H1 (cell line): ENCODE measurements around the gene MARK1. TPM values are rescaled to one million over a fixed set of nuclear protein-coding genes. Genes with fewer than 3 reads are reported as not detected.

Experiments used
- CTCF ChIA-PET: fragments of 300-600 bp; sonication (Branson Sonifier 250); formaldehyde crosslinking; loops from one replicate; lab custom pipeline; 2021; ENCODE audit not compliant: partially characterized antibody; lab: Charles Lee
- POLR2A ChIA-PET: fragments of 300-600 bp; sonication (Branson Sonifier 250); formaldehyde crosslinking; loops from one replicate; lab custom pipeline; 2021; ENCODE audit warnings: inconsistent platforms; ENCODE audit not compliant: partially characterized antibody; lab: Charles Lee
- DNase-seq, 2 experiments: peaks; one replicate each; pipeline versions ENCODE4 v3.0.0 to v3.0.0-alpha.2; 2010 to 2022; ENCODE audit warnings: low spot score in 2 of 2, low read depth in 1 of 2, mixed read lengths in 1 of 2
- FAIRE-seq: peaks from 2 replicates; lab custom pipeline; 2011; peaks lifted over from hg19 to GRCh38; lab: Jason Lieb, UNC
- H2AFZ ChIP-seq: 2 replicates; pipeline ENCODE4 v1.8.1; 2012; ENCODE audit warnings: low read length, inconsistent platforms
- H2AK5ac ChIP-seq: 2 replicates; pipeline ENCODE4 v1.6.1; 2013; ENCODE audit warnings: low read depth, low read length
- H2BK120ac ChIP-seq: replicated peaks from 2 replicates; pipeline ENCODE3; 2013; ENCODE audit warnings: low read depth, low read length, inconsistent platforms
- H2BK12ac ChIP-seq: 2 replicates; pipeline ENCODE4 v1.6.1; 2013; ENCODE audit warnings: low read depth, low read length
- H2BK15ac ChIP-seq: 2 replicates; pipeline ENCODE4 v1.6.1; 2013; ENCODE audit warnings: low read length
- H2BK20ac ChIP-seq: 2 replicates; pipeline ENCODE4 v1.6.1; 2013; ENCODE audit warnings: low read length
- H2BK5ac ChIP-seq: 2 replicates; pipeline ENCODE4 v1.6.1; 2013; ENCODE audit warnings: low read depth, low read length
- H3K14ac ChIP-seq: 2 replicates; pipeline ENCODE4 v1.6.1; 2013; ENCODE audit warnings: inconsistent platforms; ENCODE audit not compliant: insufficient read length
- H3K18ac ChIP-seq: 2 replicates; pipeline ENCODE4 v1.6.1; 2013; ENCODE audit warnings: low read length; ENCODE audit errors: extremely low read depth
- H3K23ac ChIP-seq: 2 replicates; pipeline ENCODE4 v1.6.1; 2013; ENCODE audit warnings: inconsistent platforms; ENCODE audit not compliant: insufficient read length
- H3K23me2 ChIP-seq: 2 replicates; pipeline ENCODE4 v1.6.1; 2013; ENCODE audit warnings: low read depth, low read length
- H3K27ac ChIP-seq: 2 replicates; pipeline ENCODE4 v1.6.1; 2011; ENCODE audit warnings: low read depth, low read length, inconsistent platforms
- H3K27me3 ChIP-seq, 4 experiments: replicated peaks in 1 of 4; 1 replicate in 1 of 4; 2 replicates in 3 of 4; pipeline versions ENCODE4 v1.6.1 to v1.8.1; 2011 to 2013; ENCODE audit warnings: low read length in 3 of 4, mild to moderate bottlenecking in 3 of 4, inconsistent platforms in 2 of 4, mixed read lengths in 2 of 4, moderate library complexity in 1 of 4; ENCODE audit not compliant: control insufficient read depth in 3 of 4, insufficient read depth in 3 of 4; ENCODE audit errors: extremely low read depth in 1 of 4
- H3K36me3 ChIP-seq, 4 experiments: 2 replicates each; pipeline versions ENCODE4 v1.6.1 to v1.8.1; 2011 to 2013; ENCODE audit warnings: mild to moderate bottlenecking in 4 of 4, low read length in 3 of 4, moderate library complexity in 2 of 4, control low read depth in 1 of 4, inconsistent platforms in 1 of 4; ENCODE audit not compliant: insufficient read depth in 4 of 4, control insufficient read depth in 2 of 4
- H3K4ac ChIP-seq: replicated peaks from 2 replicates; pipeline ENCODE3; 2013; ENCODE audit warnings: low read length, low read depth, mixed read lengths, inconsistent platforms; ENCODE audit not compliant: insufficient read length
- H3K4me1 ChIP-seq, 4 experiments: replicated peaks in 1 of 4; 1 replicate in 1 of 4; 2 replicates in 3 of 4; pipeline versions ENCODE4 v1.6.1 to v1.8.1; 2011 to 2013; ENCODE audit warnings: low read length in 3 of 4, inconsistent platforms in 2 of 4, mixed read lengths in 1 of 4; ENCODE audit not compliant: insufficient read depth in 4 of 4, control insufficient read depth in 3 of 4
- H3K4me2 ChIP-seq, 2 experiments: 2 replicates each; pipeline versions ENCODE4 v1.6.1 to v1.8.1; 2011 to 2013; ENCODE audit warnings: low read depth in 2 of 2, low read length in 2 of 2, control low read depth in 1 of 2, inconsistent platforms in 1 of 2, mild to moderate bottlenecking in 1 of 2; ENCODE audit not compliant: insufficient read depth in 1 of 2
- H3K4me3 ChIP-seq, 4 experiments: fragments of 200-600, 300-600 bp in 1 of 4; sonication (generic), shearing (Covaris generic), sonication (Bioruptor Twin) in 1 of 4; 2 replicates each; pipeline versions ENCODE4 v1.5.1 to v1.8.1; 2011 to 2016; ENCODE audit warnings: low read length in 4 of 4, low read depth in 3 of 4, control low read depth in 2 of 4, inconsistent platforms in 2 of 4, mild to moderate bottlenecking in 2 of 4, mixed read lengths in 1 of 4, moderate library complexity in 1 of 4; ENCODE audit not compliant: insufficient read depth in 2 of 4; ENCODE audit errors: extremely low read depth in 1 of 4
- H3K56ac ChIP-seq: replicated peaks from 2 replicates; pipeline ENCODE3; 2013; ENCODE audit warnings: low read depth, mild to moderate bottlenecking, mixed read lengths, low read length, inconsistent platforms; ENCODE audit not compliant: insufficient read length
- H3K79me1 ChIP-seq: 2 replicates; pipeline ENCODE4 v1.6.1; 2013; ENCODE audit warnings: low read depth, low read length, control low read depth
- H3K79me2 ChIP-seq, 2 experiments: 2 replicates each; pipeline versions ENCODE4 v1.6.1 to v1.8.1; 2012 to 2013; ENCODE audit warnings: low read length in 2 of 2, mild to moderate bottlenecking in 2 of 2, inconsistent platforms in 1 of 2; ENCODE audit not compliant: insufficient read depth in 2 of 2, control insufficient read depth in 1 of 2
- H3K9ac ChIP-seq, 4 experiments: replicated peaks in 1 of 4; 1 replicate in 1 of 4; 2 replicates in 3 of 4; pipeline versions ENCODE4 v1.6.1 to v1.8.1; 2011 to 2013; ENCODE audit warnings: low read depth in 3 of 4, low read length in 3 of 4, control low read depth in 2 of 4, mild to moderate bottlenecking in 2 of 4, moderate library complexity in 2 of 4, inconsistent platforms in 1 of 4; ENCODE audit errors: extremely low read depth in 1 of 4
- H3K9me3 ChIP-seq, 2 experiments: 2 replicates each; pipeline versions ENCODE4 v1.6.1 to v1.8.1; 2012 to 2013; ENCODE audit warnings: mild to moderate bottlenecking in 2 of 2, moderate library complexity in 2 of 2, control low read depth in 1 of 2, inconsistent platforms in 1 of 2, low read depth in 1 of 2, low read length in 1 of 2, mixed read lengths in 1 of 2; ENCODE audit not compliant: insufficient read depth in 2 of 2
- H4K20me1 ChIP-seq, 2 experiments: replicated peaks in 1 of 2; 2 replicates each; pipeline versions ENCODE3 to v1.8.1; 2011 to 2013; ENCODE audit warnings: inconsistent platforms in 2 of 2, low read length in 2 of 2, mild to moderate bottlenecking in 1 of 2; ENCODE audit not compliant: insufficient read depth in 2 of 2, control insufficient read depth in 1 of 2
- H4K5ac ChIP-seq: 2 replicates; pipeline ENCODE4 v1.6.1; 2013; ENCODE audit warnings: low read length, low read depth, mixed read lengths, inconsistent platforms; ENCODE audit not compliant: insufficient read length
- H4K8ac ChIP-seq: 2 replicates; pipeline ENCODE4 v1.8.0; 2013; ENCODE audit warnings: mild to moderate bottlenecking, moderate library complexity, low read length, inconsistent platforms; ENCODE audit not compliant: insufficient read depth; ENCODE audit errors: extremely low read depth
- H4K91ac ChIP-seq: replicated peaks from 2 replicates; pipeline ENCODE3; 2013; ENCODE audit warnings: low read length, mixed read lengths, inconsistent platforms; ENCODE audit not compliant: insufficient read length
- BACH1 ChIP-seq: IDR thresholded peaks from 2 replicates; pipeline ENCODE4 v1.6.1; 2012; ENCODE audit warnings: low read length, improper control_type of control experiment
- BRCA1 ChIP-seq: IDR thresholded peaks from 2 replicates; pipeline ENCODE4 v1.6.1; 2012; ENCODE audit warnings: low read depth, low read length, improper control_type of control experiment
- FOSL1 ChIP-seq: IDR thresholded peaks from 2 replicates; pipeline ENCODE4 v1.6.1; 2011; ENCODE audit warnings: mild to moderate bottlenecking, low read depth, low read length, moderate library complexity; ENCODE audit not compliant: insufficient read depth
- POU5F1 ChIP-seq: IDR thresholded peaks from 2 replicates; pipeline ENCODE4 v1.6.1; 2011; ENCODE audit warnings: low read depth, mild to moderate bottlenecking, low read length, moderate library complexity
- RXRA ChIP-seq: IDR thresholded peaks from 2 replicates; pipeline ENCODE4 v1.6.1; 2011; ENCODE audit warnings: low read depth, mild to moderate bottlenecking, low read length, moderate library complexity; ENCODE audit not compliant: insufficient read depth
- TCF12 ChIP-seq: IDR thresholded peaks from 2 replicates; pipeline ENCODE4 v1.6.1; 2011; ENCODE audit warnings: low read depth, mild to moderate bottlenecking, low read length
- WGBS, 2 experiments: shearing (Covaris generic) in 1 of 2; methylation state at CpG; one replicate each; pipeline versions ENCODE4 v1.1.6 to v1.1.7; 2013 to 2015; ENCODE audit warnings: low lambda C conversion rate in 2 of 2, mixed read lengths in 2 of 2, inconsistent platforms in 1 of 2, low coverage in 1 of 2, missing lambda C conversion rate in 1 of 2; ENCODE audit not compliant: insufficient replicate concordance in 2 of 2, insufficient coverage in 1 of 2, insufficient read length in 1 of 2; ENCODE audit errors: extremely low coverage in 1 of 2, missing lambda C conversion rate in 1 of 2; 5-methylcytosine and 5-hydroxymethylcytosine counted together
- polyA plus RNA-seq, 7 experiments: library from polyadenylated mRNA; depleted of rRNA in 3 of 7; stranded (reverse) in 5 of 7; unstranded in 2 of 7; fragments of >200 nt in 5 of 7; fragments of 200-250 nt in 2 of 7; gene quantifications; 1 replicate in 5 of 7; 2 replicates in 1 of 7; 4 replicates in 1 of 7; pipeline versions ENCODE4 v1.2.1 to v1.2.3, GENCODE V29; 2011 to 2013; ENCODE audit warnings: missing spikeins in 2 of 7, mixed read lengths in 2 of 7
- total RNA-seq: library from RNA; stranded (reverse); fragmentation: NEBNext Ultra II Directional; extraction: Animal tissue kit (Norgen Biotek cat#: 25700); gene quantifications from 2 replicates; pipeline ENCODE4 v1.2.1, GENCODE V29; 2021
- TF ChIP-seq, protein P1 (sequence below): IDR thresholded peaks from 2 replicates; pipeline ENCODE4 v1.6.1; 2012; ENCODE audit warnings: inconsistent platforms

MARK1 gene
- total and polyA plus RNA-seq, 2 of the 8 experiments (the other 6 are each of a cell fraction or from before 2014, with no cell fraction given): 5.5 to 20.5 TPM

DNA sequence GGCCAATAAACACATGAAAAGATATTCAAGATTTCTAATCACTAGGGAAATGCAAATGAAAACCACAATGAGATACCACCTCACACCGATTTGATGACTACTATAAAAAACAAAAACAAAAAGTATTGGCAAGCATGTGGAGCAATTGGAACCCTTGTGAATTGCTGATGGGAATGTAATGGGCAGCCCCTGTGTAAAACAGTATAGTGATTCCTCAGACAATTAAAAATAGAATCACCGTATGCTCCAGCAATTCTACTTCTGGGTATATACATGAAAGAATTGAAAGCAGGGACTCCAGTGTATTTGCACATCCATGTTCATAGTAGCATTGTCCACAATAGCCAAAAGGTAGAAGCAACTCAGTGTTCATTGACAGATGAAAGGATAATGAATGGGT is 149.3 kb downstream of the MARK1 start:
- Histone ChIP-seq H3K79me1 (no peaks in the 10 kb centered on the region), H3K27me3 (no peaks in the 10 kb centered on the region), H3K79me2 (no peaks in the 10 kb centered on the region), H3K4me2 (no peak overlapping the region), H3K18ac (no peak overlapping the region), H3K36me3 (no peaks in the 10 kb centered on the region), H2BK12ac (no peak overlapping the region), H2BK5ac (no peak overlapping the region), H4K91ac (no peak overlapping the region), H3K23me2 (no peaks in the 10 kb centered on the region), H3K4ac (no peak overlapping the region), H2BK120ac (no peak overlapping the region), H2AK5ac (no peak overlapping the region), H3K56ac (no peak overlapping the region), H3K14ac (no peak overlapping the region), H2BK15ac (no peak overlapping the region), H3K4me3 (no peak overlapping the region), H3K9me3 (no peaks in the 10 kb centered on the region), H2AFZ (no peak overlapping the region), H3K4me1 (no peaks in the 10 kb centered on the region), H4K20me1 (no peaks in the 10 kb centered on the region), H4K8ac (no peak overlapping the region), H3K23ac (no peak overlapping the region), H2BK20ac (no peak overlapping the region), H3K9ac (no peak overlapping the region), H3K27ac (no peak overlapping the region), H4K5ac (no peak overlapping the region)
- 95% methylated on average over 2 of the region's 2 CpGs; no CpG with 5 or more reads in 1 of the 2 experiments for WGBS, 2 experiments
- ChIA-PET CTCF (interaction anchor here (1.5 kb wide), 1 partner anchor 396 kb away, joined by 3 read pairs; no protein-coding TSS in a partner anchor), POLR2A (no interaction called here)
- DNase-seq (no peak), FAIRE-seq (no peak)
- TF ChIP-seq RXRA: no peak
- no peak for TF ChIP-seq BRCA1
- TF ChIP-seq FOSL1: no peak
- no peak for TF ChIP-seq POU5F1
- TF ChIP-seq, protein P1, sequence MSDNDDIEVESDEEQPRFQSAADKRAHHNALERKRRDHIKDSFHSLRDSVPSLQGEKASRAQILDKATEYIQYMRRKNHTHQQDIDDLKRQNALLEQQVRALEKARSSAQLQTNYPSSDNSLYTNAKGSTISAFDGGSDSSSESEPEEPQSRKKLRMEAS: no peak
- TF ChIP-seq BACH1: no peak
- TF ChIP-seq TCF12: no peak
